Gastroesophageal sphincter (tissue), 3 donors: ENCODE results near the gene NCKAP5.

Experiments
- POLR2A ChIP-seq, 2 donors: fragments of 450-650 bp; IDR thresholded peaks; one replicate each; pipeline ENCODE4 v1.6.1; 2017; ENCODE audit warnings: antibody characterized with exemption in 2 of 2, mild to moderate bottlenecking in 2 of 2, moderate library complexity in 1 of 2
- TF ChIP-seq, protein P1 (sequence below), 4 experiments: fragments of 200-600 bp in 2 of 4; fragments of 450-650 bp in 2 of 4; sonication (generic) in 1 of 4; IDR thresholded peaks; one replicate each; pipeline ENCODE4 v1.5.1; 2017 to 2019; ENCODE audit warnings: antibody characterized with exemption in 4 of 4, mild to moderate bottlenecking in 2 of 4, moderate library complexity in 2 of 4

GRCh38 chr2:132881546-132881945, 686.7 kb downstream of the NCKAP5 start:
- TF ChIP-seq, protein P1, sequence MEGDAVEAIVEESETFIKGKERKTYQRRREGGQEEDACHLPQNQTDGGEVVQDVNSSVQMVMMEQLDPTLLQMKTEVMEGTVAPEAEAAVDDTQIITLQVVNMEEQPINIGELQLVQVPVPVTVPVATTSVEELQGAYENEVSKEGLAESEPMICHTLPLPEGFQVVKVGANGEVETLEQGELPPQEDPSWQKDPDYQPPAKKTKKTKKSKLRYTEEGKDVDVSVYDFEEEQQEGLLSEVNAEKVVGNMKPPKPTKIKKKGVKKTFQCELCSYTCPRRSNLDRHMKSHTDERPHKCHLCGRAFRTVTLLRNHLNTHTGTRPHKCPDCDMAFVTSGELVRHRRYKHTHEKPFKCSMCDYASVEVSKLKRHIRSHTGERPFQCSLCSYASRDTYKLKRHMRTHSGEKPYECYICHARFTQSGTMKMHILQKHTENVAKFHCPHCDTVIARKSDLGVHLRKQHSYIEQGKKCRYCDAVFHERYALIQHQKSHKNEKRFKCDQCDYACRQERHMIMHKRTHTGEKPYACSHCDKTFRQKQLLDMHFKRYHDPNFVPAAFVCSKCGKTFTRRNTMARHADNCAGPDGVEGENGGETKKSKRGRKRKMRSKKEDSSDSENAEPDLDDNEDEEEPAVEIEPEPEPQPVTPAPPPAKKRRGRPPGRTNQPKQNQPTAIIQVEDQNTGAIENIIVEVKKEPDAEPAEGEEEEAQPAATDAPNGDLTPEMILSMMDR (IDR thresholded peaks at IDR 0.05): no peak
- TF ChIP-seq POLR2A (IDR thresholded peaks at IDR 0.05): no peak
